T-cell (primary cell): ENCODE results near the gene MS4A10. TPM values are rescaled to one million over a fixed set of nuclear protein-coding genes. Genes with fewer than 3 reads are reported as not detected.

Source experiments
- ATAC-seq, 4 experiments: fragments of 200-7000 bp in 3 of 4; fragments of 150-1000 bp in 1 of 4; cut with Tn5 transposase; replicated peaks in 1 of 4; 1 replicate in 3 of 4; 2 replicates in 1 of 4; pipeline ENCODE4 v1.10.0; 2021; ENCODE audit warnings: moderate library complexity in 3 of 4, mild to moderate bottlenecking in 2 of 4, moderate number of reproducible peaks in 1 of 4
- CTCF ChIA-PET, 2 donors: fragments of 300-600 bp; sonication (Branson Sonifier 250); formaldehyde crosslinking; loops; one replicate each; lab custom pipeline; 2022; ENCODE audit warnings: antibody characterized with exemption in 2 of 2; lab: Charles Lee
- POLR2A ChIA-PET, 2 donors: fragments of 300-600 bp; sonication (Branson Sonifier 250); formaldehyde crosslinking; loops; one replicate each; lab custom pipeline; 2022; ENCODE audit warnings: antibody characterized with exemption in 2 of 2; lab: Charles Lee
- DNase-seq, 35 experiments: peaks; one replicate each; pipeline versions ENCODE4 v3.0.0 to v3.0.0-alpha.2; 2013 to 2023
- H3K27ac ChIP-seq: one replicate; pipeline ENCODE4 v1.5.1; 2013; ENCODE audit warnings: low read length
- H3K27me3 ChIP-seq, 2 experiments: replicated peaks in 1 of 2; 1 replicate in 1 of 2; 2 replicates in 1 of 2; pipeline versions ENCODE4 v1.6.1 to v1.7.0; 2013; ENCODE audit warnings: low read length in 1 of 2, mixed read lengths in 1 of 2; ENCODE audit not compliant: control insufficient read depth in 2 of 2, insufficient read depth in 2 of 2; ENCODE audit errors: extremely low read depth in 1 of 2
- H3K36me3 ChIP-seq, 2 donors: 1 replicate in 1 of 2; 2 replicates in 1 of 2; pipeline versions ENCODE4 v1.6.1 to v1.7.0; 2013; ENCODE audit warnings: low read length in 1 of 2; ENCODE audit not compliant: control insufficient read depth in 2 of 2, insufficient read depth in 1 of 2; ENCODE audit errors: extremely low read depth in 1 of 2
- H3K4me1 ChIP-seq, 2 experiments: 1 replicate in 1 of 2; 2 replicates in 1 of 2; pipeline versions ENCODE4 v1.6.1 to v1.7.0; 2013; ENCODE audit warnings: low read length in 2 of 2, mixed read lengths in 1 of 2; ENCODE audit not compliant: insufficient read depth in 2 of 2, control insufficient read depth in 1 of 2; ENCODE audit errors: extremely low read depth in 1 of 2
- H3K4me3 ChIP-seq, 2 donors: 1 replicate in 1 of 2; 2 replicates in 1 of 2; pipeline versions ENCODE4 v1.5.1 to v1.7.0; 2013; ENCODE audit warnings: mild to moderate bottlenecking in 2 of 2, low read length in 1 of 2, moderate library complexity in 1 of 2; ENCODE audit not compliant: control insufficient read depth in 1 of 2; ENCODE audit errors: extremely low read depth in 1 of 2
- H3K9me3 ChIP-seq: 2 replicates; pipeline ENCODE4 v1.7.0; 2013
- H3K27ac Mint-ChIP-seq, 2 donors: one replicate each; pipeline ENCODE4 v1.8.0; 2020 to 2021; ENCODE audit warnings: mild to moderate bottlenecking in 2 of 2, mixed read lengths in 2 of 2
- H3K27me3 Mint-ChIP-seq, 2 donors: one replicate each; pipeline ENCODE4 v1.8.0; 2021 to 2022; ENCODE audit warnings: mixed read lengths in 2 of 2
- H3K36me3 Mint-ChIP-seq: one replicate; pipeline ENCODE4 v1.8.0; 2021; ENCODE audit warnings: mixed read lengths
- H3K4me1 Mint-ChIP-seq, 3 donors: one replicate each; pipeline ENCODE4 v1.8.0; 2020 to 2022; ENCODE audit warnings: mixed read lengths in 3 of 3, mild to moderate bottlenecking in 1 of 3
- H3K4me3 Mint-ChIP-seq, 3 donors: one replicate each; pipeline ENCODE4 v1.8.0; 2020 to 2022; ENCODE audit warnings: mild to moderate bottlenecking in 3 of 3, mixed read lengths in 3 of 3, moderate library complexity in 3 of 3
- H3K9me3 Mint-ChIP-seq, 3 donors: one replicate each; pipeline ENCODE4 v1.8.0; 2020 to 2022; ENCODE audit warnings: mixed read lengths in 3 of 3
- WGBS: methylation state at CpG from one replicate; pipeline ENCODE4 v1.1.5; 2013; ENCODE audit warnings: missing lambda C conversion rate; ENCODE audit not compliant: insufficient coverage; 5-methylcytosine and 5-hydroxymethylcytosine counted together
- total RNA-seq, 35 experiments: library from RNA in 6 of 35; stranded (reverse) in 6 of 35; fragments of 120-200 nt in 1 of 35; gene quantifications; one replicate each; pipeline versions ENCODE4 v1.2.1 to v1.2.4 and lab custom pipeline; 2013 to 2026

The MS4A10 gene
- total RNA-seq, 5 donors from 2014 or later (not counting 1 experiment from before 2014, with no cell fraction given): not detected

GRCh38 chr11:60768202-60768601 is 16.9 kb upstream of the MS4A10 start:
- Histone ChIP-seq H3K9me3 (no peaks in the 10 kb centered on the region), H3K4me3 (no peak overlapping the region), H3K27me3 (peaks cover 0 to 65% of the 10 kb centered on the region in 2 experiments), H3K36me3 (no peaks in the 10 kb centered on the region), H3K27ac (no peak overlapping the region), H3K4me1 (no peaks in the 10 kb centered on the region)
- no peak overlapping the region for H3K4me3 Mint-ChIP-seq
- 98% methylated on average over 7 of the region's 8 CpGs for WGBS
- no peaks in the 10 kb centered on the region for H3K9me3 Mint-ChIP-seq
- H3K36me3 Mint-ChIP-seq: no peaks in the 10 kb centered on the region
- ChIA-PET CTCF (no interaction called here), POLR2A (interaction anchor here in 1 of 2 donors (0.5 to 0.6 kb wide), 2 partner anchors 85 to 87 kb away, joined by 4 to 5 read pairs; no protein-coding TSS in a partner anchor)
- no peaks in the 10 kb centered on the region for H3K4me1 Mint-ChIP-seq
- peaks cover 14 to 45% of the 10 kb centered on the region in 2 donors for H3K27me3 Mint-ChIP-seq
- ATAC-seq (no peak), DNase-seq (no peak)
- no peak overlapping the region for H3K27ac Mint-ChIP-seq

DNA sequence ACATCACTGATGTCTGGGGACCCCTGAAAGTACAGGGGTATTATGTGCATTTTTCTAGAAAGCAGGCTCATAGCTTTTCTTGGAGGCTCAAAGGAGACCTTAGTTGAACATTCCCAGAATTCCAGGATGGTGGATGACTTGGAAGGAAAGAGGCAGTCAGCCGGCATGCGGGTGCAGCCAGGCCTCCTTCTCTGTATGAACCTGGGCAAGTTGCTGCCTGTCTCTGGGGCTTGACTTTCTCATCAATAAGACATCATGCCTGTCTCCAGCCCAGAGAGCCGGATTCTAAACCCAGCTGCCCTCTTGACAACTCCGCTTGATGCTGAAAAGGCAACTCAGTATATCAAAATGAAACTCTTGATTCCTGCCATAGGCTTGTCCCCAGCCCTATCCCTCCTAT is 15.9 kb upstream of the MS4A10 start:
- DNase-seq (no peak), ATAC-seq (no peak)
- ChIA-PET POLR2A (no interaction called here), CTCF (no interaction called here)
- H3K36me3 ChIP-seq: no peaks in the 10 kb centered on the region
- no peak overlapping the region for H3K27ac Mint-ChIP-seq
- H3K4me3 Mint-ChIP-seq: no peak overlapping the region
- H3K27me3 Mint-ChIP-seq: peaks cover 8 to 39% of the 10 kb centered on the region in 2 donors
- peaks cover 0 to 65% of the 10 kb centered on the region in 2 experiments for H3K27me3 ChIP-seq
- H3K4me1 Mint-ChIP-seq: peaks cover 0 to 1% (median under 1%) of the 10 kb centered on the region in 3 donors
- H3K4me3 ChIP-seq: no peak overlapping the region
- H3K4me1 ChIP-seq: no peaks in the 10 kb centered on the region
- no peaks in the 10 kb centered on the region for H3K9me3 ChIP-seq
- no peaks in the 10 kb centered on the region for H3K36me3 Mint-ChIP-seq
- WGBS: 95% methylated on average over 4 of the region's 4 CpGs
- no peak overlapping the region for H3K27ac ChIP-seq
- H3K9me3 Mint-ChIP-seq: no peaks in the 10 kb centered on the region

DNA sequence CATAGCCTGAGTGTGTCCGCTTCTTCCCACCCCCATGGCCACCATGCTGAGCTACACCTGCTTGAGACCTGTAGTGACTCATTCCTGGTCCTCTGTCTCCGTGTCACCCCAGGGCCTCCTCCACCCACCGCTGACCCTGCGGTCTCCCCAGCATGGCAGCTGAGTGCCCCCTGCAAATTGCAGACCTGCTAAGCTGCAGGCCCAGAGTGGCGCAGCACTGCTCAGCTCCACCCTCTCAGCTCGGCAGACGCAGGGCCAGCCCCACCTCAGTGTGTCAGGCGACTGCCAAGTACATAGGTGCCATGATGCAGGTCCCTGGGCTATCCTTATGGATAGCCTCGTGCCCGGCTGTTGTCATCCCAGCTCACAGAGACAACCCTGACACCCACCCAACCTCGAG is 15.3 kb upstream of the MS4A10 start:
- ChIA-PET POLR2A (no interaction called here), CTCF (no interaction called here)
- no peak for ATAC-seq
- 78% methylated on average over 11 of the region's 11 CpGs for WGBS
- Mint-ChIP-seq H3K4me3 (no peak overlapping the region), H3K9me3 (no peaks in the 10 kb centered on the region), H3K27me3 (peaks cover 5 to 34% of the 10 kb centered on the region in 2 donors), H3K4me1 (peaks cover 5 to 6% (median 5%) of the 10 kb centered on the region in 3 donors), H3K36me3 (no peaks in the 10 kb centered on the region), H3K27ac (no peak overlapping the region)
- peaks cover 0 to 66% of the 10 kb centered on the region in 2 experiments for H3K27me3 ChIP-seq
- no peaks in the 10 kb centered on the region for H3K9me3 ChIP-seq
- DNase-seq: no peak
- H3K4me3 ChIP-seq: no peak overlapping the region
- peaks cover 0 to 2% of the 10 kb centered on the region in 2 experiments for H3K4me1 ChIP-seq
- no peak overlapping the region for H3K27ac ChIP-seq
- H3K36me3 ChIP-seq: no peaks in the 10 kb centered on the region

- Histone ChIP-seq H3K4me1 (peaks cover 0 to 10% of the 10 kb centered on the region in 2 experiments), H3K9me3 (no peaks in the 10 kb centered on the region), H3K27me3 (peaks cover 0 to 68% of the 10 kb centered on the region in 2 experiments), H3K36me3 (no peaks in the 10 kb centered on the region), H3K4me3 (no peak overlapping the region), H3K27ac (no peak overlapping the region)
- peaks cover 6 to 11% (median 10%) of the 10 kb centered on the region in 3 donors for H3K4me1 Mint-ChIP-seq
- no peak overlapping the region for H3K27ac Mint-ChIP-seq
- ATAC-seq (no peak), DNase-seq (no peak)
- H3K4me3 Mint-ChIP-seq: no peak overlapping the region
- H3K9me3 Mint-ChIP-seq: no peaks in the 10 kb centered on the region
- WGBS: 80% methylated on average over 1 of the region's 4 CpGs
- no peaks in the 10 kb centered on the region for H3K36me3 Mint-ChIP-seq
- ChIA-PET POLR2A (interaction anchor here in 1 of 2 donors (0.5 kb wide), 1 partner anchor 1676 kb away, joined by 3 read pairs; no protein-coding TSS in a partner anchor), CTCF (no interaction called here)
- H3K27me3 Mint-ChIP-seq: peaks cover 5 to 26% of the 10 kb centered on the region in 2 donors
Observed at GRCh38 chr11:60771146-60771545, 14.0 kb upstream of the MS4A10 start.

DNA sequence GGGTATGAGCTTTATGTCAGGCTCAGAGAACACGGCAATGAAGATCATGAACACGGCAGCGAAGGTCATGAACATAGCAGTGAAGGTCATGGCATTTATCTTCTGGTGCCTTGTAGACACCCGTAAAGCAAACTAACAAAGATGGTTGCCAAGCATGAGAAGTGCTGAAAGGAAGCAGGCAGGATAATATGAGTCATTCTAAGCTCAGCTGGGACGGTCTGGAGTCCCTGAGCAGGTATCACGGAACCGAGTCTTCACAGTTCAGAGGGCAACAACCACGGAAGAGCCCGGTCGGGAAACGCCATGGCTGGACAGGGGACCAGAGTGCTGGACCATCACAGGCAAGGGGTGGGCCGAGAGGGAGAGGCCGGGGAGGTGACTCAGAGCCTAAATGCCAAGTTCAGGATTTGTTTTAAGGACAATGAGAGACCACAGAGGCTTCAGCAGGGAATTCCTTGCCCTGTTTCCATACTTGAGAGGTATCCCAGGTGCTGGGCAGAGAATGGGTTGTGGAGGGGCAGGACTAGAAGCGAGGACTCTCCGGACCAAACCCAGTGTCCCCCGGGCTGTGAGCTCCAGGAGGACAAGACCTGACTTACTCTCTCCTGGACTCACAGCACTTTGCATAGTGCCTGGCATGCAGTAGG is 13.1 kb upstream of the MS4A10 start:
- CTCF ChIA-PET: no interaction called here
- no peak for ATAC-seq

GRCh38 chr11:60772666-60773065 is 12.5 kb upstream of the MS4A10 start:
- no peak overlapping the region for H3K4me3 ChIP-seq
- CTCF ChIA-PET: no interaction called here
- no peak for ATAC-seq
- peaks cover 0 to 10% of the 10 kb centered on the region in 2 experiments for H3K4me1 ChIP-seq
- H3K36me3 ChIP-seq: no peaks in the 10 kb centered on the region
- no peak for DNase-seq
- 84% methylated on average over 7 of the region's 8 CpGs for WGBS
- Mint-ChIP-seq H3K4me1 (peaks cover 6 to 11% (median 10%) of the 10 kb centered on the region in 3 donors), H3K27ac (no peak overlapping the region), H3K9me3 (no peaks in the 10 kb centered on the region), H3K4me3 (no peak overlapping the region), H3K27me3 (peaks cover 0 to 19% of the 10 kb centered on the region in 2 donors), H3K36me3 (no peaks in the 10 kb centered on the region)
- H3K27ac ChIP-seq: no peak overlapping the region
- POLR2A ChIA-PET: no interaction called here
- H3K9me3 ChIP-seq: no peaks in the 10 kb centered on the region
- H3K27me3 ChIP-seq: peaks cover 0 to 57% of the 10 kb centered on the region in 2 experiments

More for the DNA sequence above, 13.1 kb upstream of the MS4A10 start:
- no peak for DNase-seq
- H3K27ac Mint-ChIP-seq: no peak overlapping the region
- no peak overlapping the region for H3K4me3 ChIP-seq
- no peaks in the 10 kb centered on the region for H3K36me3 Mint-ChIP-seq
- no peak overlapping the region for H3K4me3 Mint-ChIP-seq
- WGBS: 75% methylated on average over 15 of the region's 16 CpGs
- no peaks in the 10 kb centered on the region for H3K9me3 Mint-ChIP-seq
- H3K4me1 ChIP-seq: peaks cover 0 to 10% of the 10 kb centered on the region in 2 experiments
- no peak overlapping the region for H3K27ac ChIP-seq
- POLR2A ChIA-PET: interaction anchor here in 1 of 2 donors (0.5 kb wide), 1 partner anchor 1676 kb away, joined by 3 read pairs; no protein-coding TSS in a partner anchor
- no peaks in the 10 kb centered on the region for H3K9me3 ChIP-seq
- peaks cover 2 to 21% of the 10 kb centered on the region in 2 donors for H3K27me3 Mint-ChIP-seq
- no peaks in the 10 kb centered on the region for H3K36me3 ChIP-seq
- H3K27me3 ChIP-seq: peaks cover 0 to 64% of the 10 kb centered on the region in 2 experiments
- peaks cover 6 to 11% (median 10%) of the 10 kb centered on the region in 3 donors for H3K4me1 Mint-ChIP-seq
